BLaER1 treated with 17β-estradiol and CSF1 and Interleukin-3, amounts not matched to agents 10 nM and 100 nM (cell line): ENCODE measurements around the gene ALDH16A1.
A peak's percentile ranks its signal among the peaks of the same experiment; 100 is the strongest.

ENCODE experiments used
- H3K27ac ChIP-seq, 11 experiments: shearing (Covaris generic); formaldehyde crosslinking; 2 replicates each; pipeline ENCODE4 v1.8.1; 2022
- H3K27me3 ChIP-seq, 11 experiments: shearing (Covaris generic); formaldehyde crosslinking; 2 replicates each; pipeline ENCODE4 v1.8.1; 2022
- H3K36me3 ChIP-seq, 11 experiments: shearing (Covaris generic); formaldehyde crosslinking; 2 replicates each; pipeline ENCODE4 v1.8.1; 2022
- H3K4me1 ChIP-seq, 10 experiments: shearing (Covaris generic); formaldehyde crosslinking; 2 replicates each; pipeline ENCODE4 v1.8.1; 2022
- H3K4me2 ChIP-seq, 11 experiments: shearing (Covaris generic); formaldehyde crosslinking; 2 replicates each; pipeline ENCODE4 v1.8.1; 2022
- H3K4me3 ChIP-seq, 10 experiments: shearing (Covaris generic); formaldehyde crosslinking; 2 replicates each; pipeline ENCODE4 v1.8.1; 2022
- H3K9ac ChIP-seq, 11 experiments: shearing (Covaris generic); formaldehyde crosslinking; 2 replicates each; pipeline ENCODE4 v1.8.1; 2022
- H3K9me3 ChIP-seq, 11 experiments: shearing (Covaris generic); formaldehyde crosslinking; replicated peaks in 1 of 11; 2 replicates each; pipeline ENCODE4 v1.8.1; 2022
- H4K20me1 ChIP-seq, 11 experiments: shearing (Covaris generic); formaldehyde crosslinking; 2 replicates each; pipeline ENCODE4 v1.8.1; 2022
- Cebpa-rat ChIP-seq, 11 experiments: shearing (Covaris generic); IDR thresholded peaks; 2 replicates each; pipeline ENCODE4 v1.8.1; 2022

ALDH16A1 gene

GRCh38 chr19:49427339-49427738 lies 25.7 kb upstream of the ALDH16A1 start:
- H3K9ac ChIP-seq: no peak overlapping the region
- peaks cover 2 to 15% (median 7%) of the 10 kb centered on the region in 11 experiments; a peak in 15 of 22 replicates for H3K9me3 ChIP-seq
- H3K27me3 ChIP-seq: peaks cover 100% of the 10 kb centered on the region in 11 experiments
- peaks cover 0 to 20% (median 6%) of the 10 kb centered on the region in 11 experiments; a peak in 11 of 22 replicates for H4K20me1 ChIP-seq
- no peak overlapping the region for H3K27ac ChIP-seq
- no peaks in the 10 kb centered on the region for H3K36me3 ChIP-seq
- H3K4me2 ChIP-seq: peak overlapping the region in 2 of 11 experiments; percentile 47 to 56; a peak in 3 of 22 replicates
- TF ChIP-seq Cebpa-rat (IDR thresholded peaks at IDR 0.05): no peak
- no peak overlapping the region for H3K4me3 ChIP-seq
- H3K4me1 ChIP-seq: peaks cover 36 to 78% (median 63%) of the 10 kb centered on the region in 10 experiments

GRCh38 chr19:49427855-49428546 lies 25.0 kb upstream of the ALDH16A1 start:
- H4K20me1 ChIP-seq: peaks cover 0 to 17% (median 5%) of the 10 kb centered on the region in 11 experiments; a peak in 11 of 22 replicates
- peaks cover 30 to 73% (median 58%) of the 10 kb centered on the region in 10 experiments for H3K4me1 ChIP-seq
- H3K4me2 ChIP-seq: peak overlapping the region in 10 of 11 experiments; percentile 21 to 70 (median 50); a peak in 17 of 22 replicates
- no peak for TF ChIP-seq Cebpa-rat (IDR thresholded peaks at IDR 0.05)
- H3K4me3 ChIP-seq: peak overlapping the region in 2 of 10 experiments; percentile 26 to 46; a peak in 2 of 20 replicates
- peaks cover 100% of the 10 kb centered on the region in 11 experiments for H3K27me3 ChIP-seq
- H3K27ac ChIP-seq: no peak overlapping the region
- peaks cover 4 to 20% (median 14%) of the 10 kb centered on the region in 11 experiments; a peak in 15 of 22 replicates for H3K9me3 ChIP-seq
- no peaks in the 10 kb centered on the region for H3K36me3 ChIP-seq
- no peak overlapping the region for H3K9ac ChIP-seq

- no peak for TF ChIP-seq Cebpa-rat (IDR thresholded peaks at IDR 0.05)
- Histone ChIP-seq H3K9me3 (peaks cover 4 to 24% (median 18%) of the 10 kb centered on the region in 11 experiments; a peak in 15 of 22 replicates), H3K4me1 (peaks cover 22 to 65% (median 50%) of the 10 kb centered on the region in 10 experiments), H3K27me3 (peaks cover 100% of the 10 kb centered on the region in 11 experiments), H3K36me3 (no peaks in the 10 kb centered on the region), H3K27ac (no peak overlapping the region), H3K4me2 (peak overlapping the region in 9 of 11 experiments; percentile 21 to 70 (median 51); a peak in 11 of 22 replicates), H4K20me1 (peaks cover 0 to 9% (median 0%) of the 10 kb centered on the region in 11 experiments; a peak in 6 of 22 replicates), H3K9ac (no peak overlapping the region), H3K4me3 (0 out of 20 replicates have a peak overlapping the region, but pooled peaks of 1 of the 10 experiments have one; percentile 26)
Measured at GRCh38 chr19:49428547-49429451, 24.2 kb upstream of the ALDH16A1 start.

- no peak overlapping the region for H3K9ac ChIP-seq
- TF ChIP-seq Cebpa-rat (IDR thresholded peaks at IDR 0.05): no peak
- H3K9me3 ChIP-seq: peaks cover 4 to 27% (median 18%) of the 10 kb centered on the region in 11 experiments; a peak in 15 of 22 replicates
- H3K36me3 ChIP-seq: no peaks in the 10 kb centered on the region
- H3K27me3 ChIP-seq: peaks cover 100% of the 10 kb centered on the region in 11 experiments
- H3K4me3 ChIP-seq: no peak overlapping the region
- H3K27ac ChIP-seq: no peak overlapping the region
- H4K20me1 ChIP-seq: peaks cover 0 to 9% (median 0%) of the 10 kb centered on the region in 11 experiments; a peak in 4 of 22 replicates
- H3K4me2 ChIP-seq: peak overlapping the region in 6 of 11 experiments; percentile 9 to 16 (median 12); a peak in 5 of 22 replicates
- H3K4me1 ChIP-seq: peaks cover 19 to 54% (median 42%) of the 10 kb centered on the region in 10 experiments
Measured at GRCh38 chr19:49430172-49430677, 22.8 kb upstream of the ALDH16A1 start.

- Histone ChIP-seq H3K27me3 (peaks cover 100% of the 10 kb centered on the region in 11 experiments), H3K4me2 (peak overlapping the region in 3 of 11 experiments; percentile 9 to 16 (median 15); a peak in 3 of 22 replicates), H3K4me3 (no peak overlapping the region), H4K20me1 (peaks cover 0 to 9% (median 0%) of the 10 kb centered on the region in 11 experiments; a peak in 5 of 22 replicates), H3K9me3 (peaks cover 4 to 29% (median 18%) of the 10 kb centered on the region in 11 experiments; a peak in 15 of 22 replicates), H3K4me1 (peaks cover 16 to 48% (median 36%) of the 10 kb centered on the region in 10 experiments), H3K9ac (no peak overlapping the region), H3K27ac (no peak overlapping the region), H3K36me3 (no peaks in the 10 kb centered on the region)
- no peak for TF ChIP-seq Cebpa-rat (IDR thresholded peaks at IDR 0.05)
Measured at GRCh38 chr19:49430678-49431329, 22.2 kb upstream of the ALDH16A1 start.

GRCh38 chr19:49431330-49431749 lies 21.7 kb upstream of the ALDH16A1 start:
- Histone ChIP-seq H3K9ac (no peak overlapping the region), H3K27ac (no peak overlapping the region), H3K36me3 (no peaks in the 10 kb centered on the region), H3K4me3 (no peak overlapping the region), H3K27me3 (peaks cover 100% of the 10 kb centered on the region in 11 experiments), H3K4me2 (peak overlapping the region in 2 of 11 experiments; percentile 9 to 15; a peak in 1 of 22 replicates), H4K20me1 (peaks cover 0 to 10% (median 0%) of the 10 kb centered on the region in 11 experiments; a peak in 5 of 22 replicates), H3K4me1 (peaks cover 10 to 43% (median 31%) of the 10 kb centered on the region in 10 experiments), H3K9me3 (peaks cover 4 to 32% (median 18%) of the 10 kb centered on the region in 11 experiments; a peak in 15 of 22 replicates)
- no peak for TF ChIP-seq Cebpa-rat (IDR thresholded peaks at IDR 0.05)

- 0 out of 20 replicates have a peak overlapping the region, but pooled peaks of 1 of the 10 experiments have one; percentile 7 for H3K4me3 ChIP-seq
- peaks cover 100% of the 10 kb centered on the region in 11 experiments for H3K27me3 ChIP-seq
- peaks cover 8 to 32% (median 20%) of the 10 kb centered on the region in 10 experiments; a peak in 17 of 20 replicates for H3K4me1 ChIP-seq
- H3K4me2 ChIP-seq: peak overlapping the region in 1 of 11 experiments; percentile 17; a peak in 1 of 22 replicates
- peaks cover 4 to 35% (median 18%) of the 10 kb centered on the region in 11 experiments; a peak in 15 of 22 replicates for H3K9me3 ChIP-seq
- H3K9ac ChIP-seq: no peak overlapping the region
- H4K20me1 ChIP-seq: peaks cover 0 to 10% (median 0%) of the 10 kb centered on the region in 11 experiments; a peak in 4 of 22 replicates
- H3K36me3 ChIP-seq: no peaks in the 10 kb centered on the region
- no peak overlapping the region for H3K27ac ChIP-seq
- no peak for TF ChIP-seq Cebpa-rat (IDR thresholded peaks at IDR 0.05)
Measured at GRCh38 chr19:49432141-49433073, 20.6 kb upstream of the ALDH16A1 start.
